CD4-positive, alpha-beta memory T cell (primary cell): ENCODE data around the gene ELN. TPM values are rescaled to one million over a fixed set of nuclear protein-coding genes. Genes with fewer than 3 reads are reported as not detected.

ENCODE experiments used
- CTCF ChIA-PET: fragments of 350-600 bp; sonication (Branson Sonifier 250); formaldehyde crosslinking; loops from one replicate; lab custom pipeline; 2021; ENCODE audit warnings: inconsistent platforms; ENCODE audit not compliant: partially characterized antibody; lab: Charles Lee
- POLR2A ChIA-PET: fragments of 350-600 bp; sonication (Branson Sonifier 250); formaldehyde crosslinking; loops from one replicate; lab custom pipeline; 2021; ENCODE audit not compliant: partially characterized antibody; lab: Charles Lee
- DNase-seq, 5 donors: peaks; one replicate each; pipeline versions ENCODE4 v3.0.0 to v3.0.0-alpha.2; 2020 to 2022; ENCODE audit warnings: mixed read lengths in 1 of 5
- H3K27ac ChIP-seq: one replicate; pipeline ENCODE4 v1.7.0; 2013; ENCODE audit warnings: low read depth, low read length
- H3K27me3 ChIP-seq: 2 replicates; pipeline ENCODE4 v1.7.0; 2013; ENCODE audit warnings: mild to moderate bottlenecking, low read length, moderate library complexity; ENCODE audit not compliant: insufficient read depth
- H3K36me3 ChIP-seq: 2 replicates; pipeline ENCODE4 v1.7.0; 2013; ENCODE audit warnings: mild to moderate bottlenecking, low read length, moderate library complexity; ENCODE audit not compliant: insufficient read depth
- H3K4me1 ChIP-seq: 2 replicates; pipeline ENCODE4 v1.7.0; 2013; ENCODE audit warnings: mild to moderate bottlenecking, low read length, moderate library complexity; ENCODE audit not compliant: insufficient read depth
- H3K4me3 ChIP-seq, 2 donors: one replicate each; pipeline ENCODE4 v1.7.0; 2013; ENCODE audit warnings: low read length in 2 of 2, mild to moderate bottlenecking in 1 of 2
- H3K9me3 ChIP-seq, 2 donors: one replicate each; pipeline ENCODE4 v1.7.0; 2013; ENCODE audit warnings: low read length in 2 of 2, control low read depth in 1 of 2; ENCODE audit not compliant: control insufficient read depth in 1 of 2
- H3K27ac Mint-ChIP-seq, 7 donors: one replicate each; pipeline ENCODE4 v1.8.0; 2020 to 2021; ENCODE audit warnings: mixed read lengths in 7 of 7, mild to moderate bottlenecking in 6 of 7, inconsistent platforms in 3 of 7, moderate library complexity in 3 of 7
- H3K27me3 Mint-ChIP-seq, 2 donors: one replicate each; pipeline ENCODE4 v1.8.0; 2020 to 2021; ENCODE audit warnings: mixed read lengths in 2 of 2
- H3K36me3 Mint-ChIP-seq, 2 donors: one replicate each; pipeline ENCODE4 v1.8.0; 2020 to 2021; ENCODE audit warnings: mixed read lengths in 2 of 2, inconsistent platforms in 1 of 2, mild to moderate bottlenecking in 1 of 2
- H3K4me1 Mint-ChIP-seq, 4 donors: one replicate each; pipeline ENCODE4 v1.8.0; 2020 to 2021; ENCODE audit warnings: mixed read lengths in 4 of 4, mild to moderate bottlenecking in 1 of 4
- H3K4me3 Mint-ChIP-seq, 8 donors: one replicate each; pipeline ENCODE4 v1.8.0; 2020 to 2021; ENCODE audit warnings: mixed read lengths in 8 of 8, mild to moderate bottlenecking in 7 of 8, moderate library complexity in 6 of 8, inconsistent platforms in 3 of 8
- H3K9me3 Mint-ChIP-seq, 8 donors: one replicate each; pipeline ENCODE4 v1.8.0; 2020 to 2021; ENCODE audit warnings: mixed read lengths in 8 of 8, mild to moderate bottlenecking in 5 of 8, inconsistent platforms in 3 of 8, moderate library complexity in 1 of 8
- intact Hi-C: fragments of 100-400 bp; cut with micrococcal nuclease; formaldehyde crosslinking; loops from one replicate; pipeline ENCODE4 v1.15.1; 2023
- polyA plus RNA-seq, 2 donors: library from polyadenylated mRNA; unstranded; fragments of 300-500 nt; fragmentation: Illumina TruSeq; gene quantifications; one replicate each; pipeline ENCODE4 v1.2.3, GENCODE V29; 2021
- total RNA-seq, 2 experiments: library from RNA; stranded (reverse); gene quantifications; one replicate each; pipeline ENCODE4 v1.2.3, GENCODE V29; 2021

The ELN gene
- total and polyA plus RNA-seq, 4 experiments from 2014 or later, result not detected

DNA sequence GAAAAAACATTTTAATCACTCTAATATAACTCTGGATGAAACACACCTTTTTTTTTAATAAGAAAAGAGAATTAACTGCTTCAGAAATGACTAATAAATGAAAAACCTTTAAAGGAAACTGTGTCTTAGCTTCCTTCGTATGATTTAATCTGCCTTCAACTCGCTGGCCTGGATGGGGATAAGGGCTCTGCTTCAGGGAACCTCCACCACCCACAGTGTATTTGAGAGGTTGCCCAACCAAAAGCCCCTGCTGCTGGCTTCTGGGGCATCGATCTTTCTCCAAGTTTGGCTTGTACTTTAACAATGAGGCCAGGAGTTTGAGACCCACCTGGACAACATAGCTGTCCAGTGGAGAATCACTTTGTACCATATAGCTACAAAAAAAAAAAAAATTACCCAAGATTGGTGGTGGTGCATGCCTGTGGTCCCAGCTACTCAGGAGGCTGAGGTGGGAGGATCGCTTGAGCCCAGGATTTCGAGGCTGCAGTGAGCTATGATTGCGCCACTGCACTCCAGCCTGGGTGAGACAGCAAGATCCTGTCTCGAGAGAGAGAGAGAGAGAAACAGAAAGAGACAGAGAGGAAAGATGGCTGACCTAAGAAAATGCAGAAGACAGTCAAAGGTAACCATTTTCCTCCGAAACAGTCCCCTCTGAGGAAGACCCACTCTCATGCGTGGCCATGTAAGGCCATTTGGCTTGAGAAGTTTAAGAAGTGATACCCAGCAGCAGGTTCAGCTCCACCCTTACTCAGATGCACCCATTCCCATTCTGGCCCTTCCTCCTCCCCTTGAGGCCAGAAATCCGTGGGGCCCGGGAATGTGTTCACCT, 42.0 kb downstream of the ELN start:
- Histone ChIP-seq H3K4me1 (no peaks in the 10 kb centered on the region), H3K27ac (no peak overlapping the region), H3K9me3 (no peaks in the 10 kb centered on the region), H3K4me3 (no peak overlapping the region), H3K36me3 (no peaks in the 10 kb centered on the region), H3K27me3 (no peaks in the 10 kb centered on the region)
- ChIA-PET POLR2A (interaction anchor here (3.0 kb wide), 1 partner anchor 104 kb away, joined by 9 read pairs; the partner anchor contains the start of gene EIF4H), CTCF (interaction anchor here (1.7 to 7.5 kb wide), 4 partner anchors 110 to 332 kb away, joined by 8 to 84 read pairs (median 12); no protein-coding TSS in a partner anchor)
- Mint-ChIP-seq H3K27me3 (no peaks in the 10 kb centered on the region), H3K36me3 (no peaks in the 10 kb centered on the region), H3K9me3 (no peaks in the 10 kb centered on the region), H3K4me3 (no peak overlapping the region), H3K4me1 (no peaks in the 10 kb centered on the region), H3K27ac (no peak overlapping the region)
- intact Hi-C loops, result loop anchor here (2.0 kb wide), 1 partner anchor 105 kb away; the partner anchor contains the start of gene EIF4H
- no peak for DNase-seq

DNA sequence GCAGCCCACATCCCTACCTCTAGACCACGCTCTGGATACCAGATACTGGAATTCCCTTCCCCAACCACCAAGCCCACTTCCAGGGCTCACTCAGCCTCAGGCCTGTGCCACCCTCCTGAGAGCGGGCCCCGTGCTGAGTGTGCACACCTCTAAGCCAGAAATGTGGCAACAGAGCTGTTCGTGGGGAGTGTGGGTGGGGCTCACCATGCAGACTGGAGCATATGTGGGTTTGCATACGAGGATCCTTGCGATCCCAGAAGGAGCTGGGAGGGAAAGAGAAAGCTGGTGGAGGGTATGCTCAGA, 42.6 kb downstream of the ELN start:
- POLR2A ChIA-PET, result no interaction called here
- Histone ChIP-seq H3K27ac (no peak overlapping the region), H3K4me1 (no peaks in the 10 kb centered on the region), H3K27me3 (no peaks in the 10 kb centered on the region), H3K36me3 (no peaks in the 10 kb centered on the region), H3K9me3 (no peaks in the 10 kb centered on the region), H3K4me3 (no peak overlapping the region)
- H3K4me1 Mint-ChIP-seq, result no peaks in the 10 kb centered on the region
- H3K27ac Mint-ChIP-seq, result peak overlapping the region in 1 of 7 donors; percentile 77
- no peak overlapping the region for H3K4me3 Mint-ChIP-seq
- DNase-seq, result no peak
- intact Hi-C loops, result no loop called here
- no peaks in the 10 kb centered on the region for H3K36me3 Mint-ChIP-seq
- no peaks in the 10 kb centered on the region for H3K9me3 Mint-ChIP-seq
- CTCF ChIA-PET, result interaction anchor here (0.6 to 7.5 kb wide), 4 partner anchors 44 to 332 kb away, joined by 3 to 84 read pairs (median 6); no protein-coding TSS in a partner anchor
- H3K27me3 Mint-ChIP-seq, result no peaks in the 10 kb centered on the region

DNA sequence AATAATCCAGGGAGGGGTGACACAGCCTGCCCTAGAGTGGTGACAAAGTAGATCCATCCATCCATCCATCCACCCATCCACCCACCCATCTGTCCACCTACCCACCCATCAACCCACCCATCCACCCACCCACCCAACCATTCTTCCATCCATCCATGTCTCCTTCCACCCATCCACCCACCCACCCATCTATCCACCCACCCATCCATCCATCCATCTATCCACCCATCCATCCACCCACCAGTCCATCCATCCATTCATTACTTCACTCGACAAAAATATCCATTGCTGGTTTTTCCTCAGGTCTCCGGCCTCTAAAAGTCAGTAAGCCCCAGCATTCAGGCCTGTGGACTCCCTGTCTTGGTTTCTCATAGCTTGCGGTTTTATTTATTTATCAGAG, 43.1 kb downstream of the ELN start:
- Mint-ChIP-seq H3K36me3 (no peaks in the 10 kb centered on the region), H3K27ac (no peak overlapping the region), H3K4me1 (no peaks in the 10 kb centered on the region), H3K27me3 (no peaks in the 10 kb centered on the region), H3K4me3 (no peak overlapping the region), H3K9me3 (no peaks in the 10 kb centered on the region)
- no peak overlapping the region for H3K4me3 ChIP-seq
- no peaks in the 10 kb centered on the region for H3K9me3 ChIP-seq
- ChIA-PET CTCF (interaction anchor here (0.6 to 7.5 kb wide), 3 partner anchors 44 to 331 kb away, joined by 3 to 84 read pairs (median 4); no protein-coding TSS in a partner anchor), POLR2A (no interaction called here)
- H3K27me3 ChIP-seq, result no peaks in the 10 kb centered on the region
- H3K4me1 ChIP-seq, result no peaks in the 10 kb centered on the region
- DNase-seq, result no peak
- no peak overlapping the region for H3K27ac ChIP-seq
- no peaks in the 10 kb centered on the region for H3K36me3 ChIP-seq
- intact Hi-C loops, result no loop called here

DNA sequence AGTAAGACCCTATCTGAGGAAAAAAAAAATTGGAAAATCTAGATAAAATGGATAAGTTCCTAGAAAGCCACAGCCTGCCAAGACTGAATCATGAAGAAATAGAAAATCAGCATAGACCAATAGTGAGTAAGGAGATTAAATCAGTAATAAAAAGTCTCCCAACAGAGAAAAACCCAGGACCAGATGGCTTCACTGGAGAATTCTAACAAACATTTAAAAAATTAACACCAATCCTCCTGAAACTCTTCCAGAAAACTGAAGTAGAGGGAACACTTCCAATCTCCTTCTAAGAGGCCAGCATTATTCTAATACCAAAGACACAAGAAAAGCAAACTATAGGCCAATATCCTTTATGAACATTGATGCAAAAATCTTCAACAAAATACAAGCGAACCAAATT, 46.8 kb downstream of the ELN start:
- no peaks in the 10 kb centered on the region for H3K4me1 ChIP-seq
- ChIA-PET POLR2A (no interaction called here), CTCF (no interaction called here)
- peak overlapping the region in 2 of 7 donors; percentile 48 to 61 for H3K27ac Mint-ChIP-seq
- intact Hi-C loops, result no loop called here
- H3K9me3 Mint-ChIP-seq, result no peaks in the 10 kb centered on the region
- DNase-seq, result no peak
- no peaks in the 10 kb centered on the region for H3K36me3 ChIP-seq
- no peaks in the 10 kb centered on the region for H3K36me3 Mint-ChIP-seq
- H3K4me1 Mint-ChIP-seq, result no peaks in the 10 kb centered on the region
- no peaks in the 10 kb centered on the region for H3K27me3 Mint-ChIP-seq
- no peaks in the 10 kb centered on the region for H3K9me3 ChIP-seq
- no peak overlapping the region for H3K27ac ChIP-seq
- H3K4me3 ChIP-seq, result no peak overlapping the region
- H3K4me3 Mint-ChIP-seq, result no peak overlapping the region
- no peaks in the 10 kb centered on the region for H3K27me3 ChIP-seq

DNA sequence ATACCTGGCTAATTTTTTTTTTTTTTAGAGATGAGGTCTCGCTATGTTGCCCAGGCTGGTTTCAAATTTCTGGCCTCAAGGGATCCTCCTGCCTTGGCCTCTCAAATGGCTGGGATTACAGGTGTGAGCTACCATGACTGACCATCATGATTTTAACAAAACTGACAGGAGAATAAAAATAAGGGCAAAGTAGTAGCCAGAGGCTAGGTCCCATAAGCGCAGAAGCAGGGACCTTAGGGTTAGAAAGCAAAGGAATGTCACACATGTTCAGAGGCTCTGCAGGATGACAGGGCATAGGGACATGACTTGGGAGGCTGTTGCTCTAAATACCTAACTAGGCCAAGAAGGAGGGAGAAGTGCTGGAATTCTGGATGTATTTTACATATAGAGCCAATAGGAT, 50.5 kb downstream of the ELN start:
- Histone ChIP-seq H3K4me1 (peaks cover 8% of the 10 kb centered on the region), H3K27ac (no peak overlapping the region), H3K27me3 (no peaks in the 10 kb centered on the region), H3K36me3 (no peaks in the 10 kb centered on the region), H3K9me3 (no peaks in the 10 kb centered on the region), H3K4me3 (no peak overlapping the region)
- Mint-ChIP-seq H3K36me3 (no peaks in the 10 kb centered on the region), H3K4me1 (peaks cover 0 to 4% (median 2%) of the 10 kb centered on the region in 4 donors), H3K4me3 (no peak overlapping the region), H3K9me3 (no peaks in the 10 kb centered on the region), H3K27me3 (no peaks in the 10 kb centered on the region), H3K27ac (peak overlapping the region in 1 of 7 donors; percentile 77)
- intact Hi-C loops, result no loop called here
- ChIA-PET POLR2A (no interaction called here), CTCF (no interaction called here)
- no peak for DNase-seq

DNA sequence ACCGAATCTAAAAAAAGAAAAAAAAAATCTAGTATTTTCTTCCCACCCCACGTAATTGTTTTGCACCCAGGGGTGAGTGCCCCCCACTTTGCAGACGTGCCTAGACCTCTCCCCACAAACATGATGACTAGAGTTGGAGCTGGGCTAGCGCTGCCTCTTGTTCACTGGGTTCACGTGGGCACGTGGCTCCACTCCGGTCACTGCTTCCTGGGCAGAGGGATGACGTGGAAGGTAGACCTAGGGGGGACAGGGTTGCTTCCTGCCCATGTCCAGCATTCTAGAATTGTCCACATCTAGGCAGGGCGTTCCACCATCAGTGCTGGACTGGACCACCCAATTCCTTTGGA, 54.8 kb downstream of the ELN start:
- H3K9me3 ChIP-seq, result no peaks in the 10 kb centered on the region
- peaks cover 16% of the 10 kb centered on the region for H3K4me1 ChIP-seq
- Mint-ChIP-seq H3K36me3 (no peaks in the 10 kb centered on the region), H3K4me3 (peak overlapping the region in 6 of 8 donors; percentile 38 to 61 (median 52)), H3K9me3 (no peaks in the 10 kb centered on the region), H3K27ac (peak overlapping the region in 4 of 7 donors; percentile 36 to 82 (median 66)), H3K27me3 (no peaks in the 10 kb centered on the region), H3K4me1 (peaks cover 4 to 15% (median 9%) of the 10 kb centered on the region in 4 donors)
- CTCF ChIA-PET, result interaction anchor here (0.9 to 1.7 kb wide), 2 partner anchors 14 to 15 kb away, joined by 4 to 7 read pairs; no protein-coding TSS in a partner anchor
- H3K27me3 ChIP-seq, result no peaks in the 10 kb centered on the region
- H3K27ac ChIP-seq, result no peak overlapping the region
- no peak overlapping the region for H3K4me3 ChIP-seq
- DNase-seq, result no peak
- intact Hi-C loops, result loop anchor here (1.0 kb wide), 2 partner anchors 12 to 92 kb away; partner anchors contain the start of gene EIF4H
- no peaks in the 10 kb centered on the region for H3K36me3 ChIP-seq
- POLR2A ChIA-PET, result interaction anchor here (0.6 to 3.1 kb wide), 6 partner anchors 9 to 101 kb away, joined by 3 to 30 read pairs (median 4); partner anchors contain the start of gene EIF4H
